ENCODE data around the gene PIK3CD. TPM values are rescaled to one million over a fixed set of nuclear protein-coding genes. Genes with fewer than 3 reads are reported as not detected.
"Not testable (repeated sequence)": the region's sequence is repeated elsewhere in the genome, so short reads cannot be mapped to it uniquely, and the experiment has no call there.

PIK3CD gene
- total RNA-seq, 2 experiments from 2014 or later = 152 to 158 TPM

DNA sequence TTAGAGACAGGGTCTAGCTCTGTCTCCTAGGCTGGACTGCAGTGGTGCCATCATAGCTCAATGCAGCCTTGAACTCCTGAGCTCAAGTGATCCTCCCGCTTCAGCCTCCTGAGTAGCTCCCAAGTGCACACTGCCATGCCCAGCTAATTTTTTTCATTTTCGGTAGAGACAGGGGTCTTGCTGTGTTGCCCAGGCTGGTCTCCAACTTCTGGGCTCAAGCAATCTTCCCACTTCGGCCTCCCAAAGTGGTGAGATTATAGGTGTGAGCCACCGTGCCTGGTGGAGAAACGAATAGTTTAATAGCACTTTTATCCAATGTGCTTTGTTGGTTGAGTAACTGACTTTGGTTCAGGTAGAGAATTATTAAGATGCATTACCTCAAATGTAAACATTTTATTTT, 20.9 kb downstream of the PIK3CD start:
- DNase-seq (no peak), ATAC-seq (no peak)
- Mint-ChIP-seq H3K36me3 (ENCODE audit: low read depth) (peaks cover 74% of the 10 kb centered on the region), H3K9me3 (no peaks in the 10 kb centered on the region), H3K4me1 (ENCODE audit: low read depth) (peaks cover 73% of the 10 kb centered on the region), H3K4me3 (no peak overlapping the region), H3K27me3 (no peaks in the 10 kb centered on the region), H3K27ac (peak overlapping the region; percentile 77)
- POLR2A ChIA-PET = interaction anchor here (1.0 to 8.5 kb wide), 6 partner anchors 9 to 49 kb away, joined by 3 to 65 read pairs (median 3); partner anchors contain the start of gene PIK3CD
- CTCF ChIA-PET = interaction anchor here (1.6 to 2.1 kb wide), 3 partner anchors 18 to 49 kb away, joined by 6 to 10 read pairs (median 6); no protein-coding TSS in a partner anchor
- TF ChIP-seq, protein P1, sequence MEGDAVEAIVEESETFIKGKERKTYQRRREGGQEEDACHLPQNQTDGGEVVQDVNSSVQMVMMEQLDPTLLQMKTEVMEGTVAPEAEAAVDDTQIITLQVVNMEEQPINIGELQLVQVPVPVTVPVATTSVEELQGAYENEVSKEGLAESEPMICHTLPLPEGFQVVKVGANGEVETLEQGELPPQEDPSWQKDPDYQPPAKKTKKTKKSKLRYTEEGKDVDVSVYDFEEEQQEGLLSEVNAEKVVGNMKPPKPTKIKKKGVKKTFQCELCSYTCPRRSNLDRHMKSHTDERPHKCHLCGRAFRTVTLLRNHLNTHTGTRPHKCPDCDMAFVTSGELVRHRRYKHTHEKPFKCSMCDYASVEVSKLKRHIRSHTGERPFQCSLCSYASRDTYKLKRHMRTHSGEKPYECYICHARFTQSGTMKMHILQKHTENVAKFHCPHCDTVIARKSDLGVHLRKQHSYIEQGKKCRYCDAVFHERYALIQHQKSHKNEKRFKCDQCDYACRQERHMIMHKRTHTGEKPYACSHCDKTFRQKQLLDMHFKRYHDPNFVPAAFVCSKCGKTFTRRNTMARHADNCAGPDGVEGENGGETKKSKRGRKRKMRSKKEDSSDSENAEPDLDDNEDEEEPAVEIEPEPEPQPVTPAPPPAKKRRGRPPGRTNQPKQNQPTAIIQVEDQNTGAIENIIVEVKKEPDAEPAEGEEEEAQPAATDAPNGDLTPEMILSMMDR (IDR thresholded peaks at IDR 0.05) = no peak
- intact Hi-C loops (cut with micrococcal nuclease) = loop anchor here (5.0 kb wide), 1 partner anchor 45 kb away; no protein-coding TSS in a partner anchor

DNA sequence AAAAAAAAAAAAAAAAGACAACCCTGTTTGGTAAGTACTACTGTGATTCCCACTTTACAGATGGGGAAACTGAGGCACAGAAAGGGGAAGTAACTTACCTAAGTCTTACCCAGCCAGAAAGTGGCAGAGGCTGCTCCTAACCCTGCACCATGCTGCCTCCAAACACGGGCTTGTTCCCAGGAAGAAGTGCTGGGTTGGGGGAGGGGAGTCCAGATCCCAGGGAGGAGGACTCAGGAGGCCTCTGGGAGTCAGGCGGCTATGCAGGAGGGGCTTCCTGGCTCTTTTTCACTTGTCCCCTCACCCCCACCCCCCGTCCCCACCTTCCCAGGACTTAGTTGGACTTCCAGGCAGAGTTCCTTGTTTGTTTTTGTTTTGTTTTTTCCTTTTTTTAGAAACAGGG, 23.9 kb downstream of the PIK3CD start:
- Mint-ChIP-seq H3K9me3 (no peaks in the 10 kb centered on the region), H3K27me3 (no peaks in the 10 kb centered on the region), H3K36me3 (ENCODE audit: low read depth) (peaks cover 69% of the 10 kb centered on the region), H3K27ac (peak overlapping the region; percentile 79), H3K4me1 (ENCODE audit: low read depth) (peaks cover 63% of the 10 kb centered on the region), H3K4me3 (no peak overlapping the region)
- DNase-seq (no peak), ATAC-seq (no peak)
- TF ChIP-seq, protein P1 (IDR thresholded peaks at IDR 0.05) = no peak
- intact Hi-C loops (cut with micrococcal nuclease) = no loop called here
- CTCF ChIA-PET = interaction anchor here (1.2 kb wide), 1 partner anchor 48 kb away, joined by 6 read pairs; no protein-coding TSS in a partner anchor
- POLR2A ChIA-PET = interaction anchor here (0.7 kb wide), 1 partner anchor 11 kb away, joined by 4 read pairs; no protein-coding TSS in a partner anchor

DNA sequence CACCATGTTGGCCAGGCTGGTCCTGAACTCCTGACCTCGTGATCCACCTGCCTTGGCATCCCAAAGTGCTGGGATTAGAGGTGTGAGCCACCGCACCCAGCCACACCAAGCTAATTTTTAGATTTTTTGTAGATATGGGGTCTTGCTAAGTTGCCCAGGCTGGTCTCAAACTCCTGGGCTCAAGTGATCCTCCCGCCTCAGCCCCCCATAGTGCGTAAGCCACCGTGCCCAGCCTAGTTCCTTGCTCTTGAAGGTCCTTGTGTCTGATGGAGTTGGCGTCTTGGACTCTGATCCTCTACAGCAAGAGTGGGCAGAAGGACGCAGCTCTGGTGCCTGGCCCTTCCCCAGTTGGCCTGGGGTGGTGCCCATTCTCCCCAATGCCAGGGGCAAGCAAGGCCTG, 24.6 kb downstream of the PIK3CD start:
- intact Hi-C loops (cut with micrococcal nuclease); H3K27me3 Mint-ChIP-seq; H3K4me3 Mint-ChIP-seq; DNase-seq; H3K9me3 Mint-ChIP-seq; ATAC-seq: not testable (repeated sequence)
- POLR2A ChIA-PET = interaction anchor here (0.7 to 1.6 kb wide), 5 partner anchors 8 to 49 kb away, joined by 3 to 4 read pairs (median 4); no protein-coding TSS in a partner anchor
- peaks cover 68% of the 10 kb centered on the region for H3K36me3 Mint-ChIP-seq (ENCODE audit: low read depth)
- peaks cover 63% of the 10 kb centered on the region for H3K4me1 Mint-ChIP-seq (ENCODE audit: low read depth)
- peak overlapping the region; percentile 79 for H3K27ac Mint-ChIP-seq
- CTCF ChIA-PET = interaction anchor here (1.3 kb wide), 1 partner anchor 61 kb away, joined by 5 read pairs; no protein-coding TSS in a partner anchor

DNA sequence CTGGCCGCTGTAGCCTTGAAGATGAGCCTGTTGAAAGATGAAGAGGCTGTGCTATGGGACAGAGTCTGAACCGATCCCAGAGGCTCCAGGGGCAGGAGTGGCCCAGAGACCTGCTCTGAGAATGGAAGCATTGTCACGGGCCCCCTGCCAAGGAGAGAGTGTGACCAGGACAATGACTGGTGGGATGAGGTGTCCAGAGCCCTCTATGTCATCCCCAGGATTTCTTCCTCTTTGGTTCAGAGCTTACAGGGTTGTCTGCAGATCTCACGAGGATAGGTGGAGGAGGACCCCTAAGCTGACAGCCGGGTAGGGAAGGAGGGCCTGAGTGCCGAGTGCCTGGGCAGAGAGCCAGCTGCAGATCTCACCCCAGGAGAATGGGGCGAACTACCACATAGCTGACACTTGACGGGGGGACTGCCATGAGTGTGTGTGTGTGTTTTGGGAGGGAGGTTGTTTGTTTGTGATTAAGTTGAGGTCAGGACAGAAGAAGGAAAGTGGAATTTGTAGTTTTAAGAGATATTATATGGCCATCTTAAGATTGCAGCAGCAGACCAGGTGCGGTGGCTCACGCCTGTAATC, 25.4 kb downstream of the PIK3CD start:
- Mint-ChIP-seq H3K27ac (peak overlapping the region; percentile 79), H3K9me3 (no peaks in the 10 kb centered on the region), H3K4me3 (no peak overlapping the region), H3K27me3 (no peaks in the 10 kb centered on the region), H3K4me1 (ENCODE audit: low read depth) (peaks cover 62% of the 10 kb centered on the region), H3K36me3 (ENCODE audit: low read depth) (peaks cover 68% of the 10 kb centered on the region)
- no peak for ATAC-seq
- CTCF ChIA-PET = interaction anchor here (1.3 kb wide), 1 partner anchor 62 kb away, joined by 5 read pairs; no protein-coding TSS in a partner anchor
- POLR2A ChIA-PET = interaction anchor here (1.0 to 1.6 kb wide), 5 partner anchors 8 to 50 kb away, joined by 3 to 4 read pairs (median 4); no protein-coding TSS in a partner anchor
- TF ChIP-seq, protein P1 (IDR thresholded peaks at IDR 0.05) = no peak
- no peak for DNase-seq
- intact Hi-C loops (cut with micrococcal nuclease) = no loop called here

DNA sequence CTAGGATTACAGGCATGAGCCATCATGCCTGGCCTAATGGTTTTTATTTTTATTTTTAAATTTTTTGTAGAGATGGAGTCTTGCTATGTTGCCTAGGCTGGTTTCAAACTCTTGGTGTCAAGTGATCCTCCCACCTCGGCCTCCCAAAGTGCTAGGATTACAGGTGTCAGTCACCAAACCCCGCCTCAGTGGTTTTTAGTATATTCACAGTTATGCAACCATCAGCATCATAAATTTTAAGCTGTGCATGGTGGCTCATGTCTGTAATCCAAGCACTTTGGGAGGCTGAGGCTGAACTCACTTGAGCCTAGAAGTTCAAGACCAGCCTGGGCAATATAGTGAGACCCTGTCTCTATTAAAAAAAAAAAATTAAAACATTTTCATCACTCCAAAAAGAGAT, 28.6 kb downstream of the PIK3CD start:
- POLR2A ChIA-PET = interaction anchor here (0.6 to 3.5 kb wide), 5 partner anchors 13 to 817 kb away, joined by 3 to 20 read pairs (median 3); no protein-coding TSS in a partner anchor
- Mint-ChIP-seq H3K4me1 (ENCODE audit: low read depth) (peaks cover 56% of the 10 kb centered on the region), H3K36me3 (ENCODE audit: low read depth) (peaks cover 58% of the 10 kb centered on the region), H3K4me3 (no peak overlapping the region), H3K27me3 (no peaks in the 10 kb centered on the region), H3K9me3 (no peaks in the 10 kb centered on the region), H3K27ac (peak overlapping the region; percentile 59)
- no peak for DNase-seq
- CTCF ChIA-PET = interaction anchor here (1.0 to 1.6 kb wide), 2 partner anchors 16 to 49 kb away, joined by 3 to 4 read pairs; no protein-coding TSS in a partner anchor
- no peak for ATAC-seq
- intact Hi-C loops (cut with micrococcal nuclease) = no loop called here
- TF ChIP-seq, protein P1 (IDR thresholded peaks at IDR 0.05) = no peak
